Measurements from ENCODE around the gene ABCF3. TPM values are rescaled to one million over a fixed set of nuclear protein-coding genes. Genes with fewer than 3 reads are reported as not detected.
A peak's percentile ranks its signal among the peaks of the same experiment; 100 is the strongest.

ABCF3 gene
- total RNA-seq, 1 donor from 2014 or later: 75.2 TPM

GRCh38 chr3:184181596-184181995 is 4.4 kb upstream of the ABCF3 start:
- Mint-ChIP-seq H3K27me3 (ENCODE audit: insufficient read depth) (no peaks in the 10 kb centered on the region), H3K4me3 (no peak overlapping the region), H3K4me1 (ENCODE audit: low read depth) (peaks cover 18% of the 10 kb centered on the region), H3K9me3 (no peaks in the 10 kb centered on the region), H3K36me3 (ENCODE audit: low read depth) (peaks cover 54% of the 10 kb centered on the region), H3K27ac (no peak overlapping the region)
- DNase-seq (ENCODE audit: low spot score): no peak
- intact Hi-C loops (cut with micrococcal nuclease): no loop called here

- no peaks in the 10 kb centered on the region for H3K27me3 Mint-ChIP-seq (ENCODE audit: insufficient read depth)
- no peak overlapping the region for H3K27ac Mint-ChIP-seq
- H3K4me1 Mint-ChIP-seq (ENCODE audit: low read depth): peaks cover 25% of the 10 kb centered on the region
- peaks cover 49% of the 10 kb centered on the region for H3K36me3 Mint-ChIP-seq (ENCODE audit: low read depth)
- no peaks in the 10 kb centered on the region for H3K9me3 Mint-ChIP-seq
- DNase-seq (ENCODE audit: low spot score): no peak
- intact Hi-C loops (cut with micrococcal nuclease): loop anchor here (2.0 kb wide), 1 partner anchor 1403 kb away; the partner anchor contains the start of gene SENP2
- H3K4me3 Mint-ChIP-seq: no peak overlapping the region
Observed at GRCh38 chr3:184183679-184184078, 2.3 kb upstream of the ABCF3 start.

GRCh38 chr3:184184546-184185230 is 1.3 kb upstream of the ABCF3 start:
- H3K9me3 Mint-ChIP-seq: no peaks in the 10 kb centered on the region
- peak overlapping the region; percentile 98 for H3K4me3 Mint-ChIP-seq
- peaks cover 48% of the 10 kb centered on the region for H3K36me3 Mint-ChIP-seq (ENCODE audit: low read depth)
- DNase-seq (ENCODE audit: low spot score): no peak
- H3K27me3 Mint-ChIP-seq (ENCODE audit: insufficient read depth): no peaks in the 10 kb centered on the region
- H3K4me1 Mint-ChIP-seq (ENCODE audit: low read depth): peaks cover 25% of the 10 kb centered on the region
- intact Hi-C loops (cut with micrococcal nuclease): loop anchor here (1.0 to 5.0 kb wide), 5 partner anchors 10 to 1402 kb away; partner anchors contain the start of genes AP2M1, DVL3, KLHL24 and PARL
- H3K27ac Mint-ChIP-seq: peak overlapping the region; percentile 84

DNA sequence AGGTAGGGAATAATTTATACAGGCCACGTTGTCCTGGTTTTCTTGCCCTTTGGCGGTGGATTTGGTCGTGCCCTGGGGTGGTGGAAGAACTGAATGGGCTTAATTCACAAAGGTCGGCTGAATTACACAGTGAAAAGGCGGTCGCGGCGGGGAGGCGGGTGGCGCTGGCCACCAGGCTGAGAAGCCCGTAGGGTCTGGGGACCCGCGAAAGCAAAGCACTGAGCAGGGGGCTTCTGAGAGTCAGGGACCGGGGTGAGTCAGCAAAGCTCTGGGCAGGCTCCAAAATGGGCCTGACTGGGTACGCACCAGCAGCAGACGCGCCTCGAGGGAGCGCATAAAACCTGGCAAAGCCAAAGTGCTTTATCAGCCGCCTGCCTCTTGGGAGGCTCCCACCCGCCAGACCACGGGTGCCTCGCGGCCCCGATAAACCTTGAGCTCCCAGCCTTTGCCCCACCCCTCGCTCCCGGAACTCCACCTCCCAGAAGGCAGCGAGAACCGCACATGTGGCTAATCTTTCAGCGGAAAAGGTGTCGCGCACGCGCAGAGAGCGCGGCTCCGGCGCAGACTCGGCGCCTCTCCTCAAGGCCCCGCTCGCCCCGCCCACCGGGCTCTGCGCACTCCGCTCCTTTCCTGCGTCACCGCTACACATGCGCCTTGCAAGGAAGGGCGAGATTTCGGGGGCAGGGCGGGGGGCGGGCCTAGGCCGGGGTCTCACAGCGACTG is 377 bp upstream of the ABCF3 start:
- peak; percentile 99 for DNase-seq (ENCODE audit: low spot score)
- Mint-ChIP-seq H3K27me3 (ENCODE audit: insufficient read depth) (no peaks in the 10 kb centered on the region), H3K4me1 (ENCODE audit: low read depth) (peaks cover 25% of the 10 kb centered on the region), H3K9me3 (no peaks in the 10 kb centered on the region), H3K27ac (peak overlapping the region; percentile 89), H3K4me3 (peak overlapping the region; percentile 98), H3K36me3 (ENCODE audit: low read depth) (peaks cover 47% of the 10 kb centered on the region)
- intact Hi-C loops (cut with micrococcal nuclease): loop anchor here (1.0 to 5.0 kb wide), 12 partner anchors 11 to 1401 kb away; partner anchors contain the start of genes ABCC5, AP2M1, DVL3 and EEF1AKMT4

- peak overlapping the region; percentile 89 for H3K27ac Mint-ChIP-seq
- peak overlapping the region; percentile 98 for H3K4me3 Mint-ChIP-seq
- intact Hi-C loops (cut with micrococcal nuclease): loop anchor here (1.0 to 5.0 kb wide), 9 partner anchors 52 to 1088 kb away; partner anchors contain the start of genes ABCC5, EEF1AKMT4, EIF2B5 and EIF4G1
- DNase-seq (ENCODE audit: low spot score): no peak
- H3K27me3 Mint-ChIP-seq (ENCODE audit: insufficient read depth): no peaks in the 10 kb centered on the region
- no peaks in the 10 kb centered on the region for H3K9me3 Mint-ChIP-seq
- H3K4me1 Mint-ChIP-seq (ENCODE audit: low read depth): peaks cover 25% of the 10 kb centered on the region
- H3K36me3 Mint-ChIP-seq (ENCODE audit: low read depth): peaks cover 37% of the 10 kb centered on the region
Observed at GRCh38 chr3:184186902-184187207, 856 bp downstream of the ABCF3 start.

DNA sequence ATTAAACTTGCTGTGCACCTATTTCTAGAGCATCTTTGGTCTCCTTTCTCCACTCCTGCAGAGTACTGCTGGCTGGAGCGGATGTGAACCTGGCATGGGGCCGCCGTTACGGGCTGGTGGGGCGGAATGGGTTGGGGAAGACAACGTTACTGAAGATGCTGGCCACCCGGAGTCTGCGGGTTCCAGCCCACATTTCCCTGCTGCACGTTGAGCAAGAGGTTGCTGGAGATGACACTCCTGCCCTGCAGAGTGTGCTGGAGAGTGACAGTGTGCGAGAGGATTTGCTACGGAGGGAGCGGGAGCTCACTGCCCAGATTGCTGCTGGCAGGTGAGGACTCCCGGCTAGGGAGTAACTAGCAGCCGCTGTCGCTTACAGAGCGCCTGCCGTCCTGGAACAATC is 2.1 kb downstream of the ABCF3 start:
- peak overlapping the region; percentile 4 for H3K4me3 Mint-ChIP-seq
- intact Hi-C loops (cut with micrococcal nuclease): loop anchor here (5.0 kb wide), 2 partner anchors 306 to 551 kb away; partner anchors contain the start of genes KLHL24 and PARL
- peaks cover 44% of the 10 kb centered on the region for H3K36me3 Mint-ChIP-seq (ENCODE audit: low read depth)
- peaks cover 25% of the 10 kb centered on the region for H3K4me1 Mint-ChIP-seq (ENCODE audit: low read depth)
- DNase-seq (ENCODE audit: low spot score): no peak
- H3K9me3 Mint-ChIP-seq: no peaks in the 10 kb centered on the region
- no peaks in the 10 kb centered on the region for H3K27me3 Mint-ChIP-seq (ENCODE audit: insufficient read depth)
- no peak overlapping the region for H3K27ac Mint-ChIP-seq

DNA sequence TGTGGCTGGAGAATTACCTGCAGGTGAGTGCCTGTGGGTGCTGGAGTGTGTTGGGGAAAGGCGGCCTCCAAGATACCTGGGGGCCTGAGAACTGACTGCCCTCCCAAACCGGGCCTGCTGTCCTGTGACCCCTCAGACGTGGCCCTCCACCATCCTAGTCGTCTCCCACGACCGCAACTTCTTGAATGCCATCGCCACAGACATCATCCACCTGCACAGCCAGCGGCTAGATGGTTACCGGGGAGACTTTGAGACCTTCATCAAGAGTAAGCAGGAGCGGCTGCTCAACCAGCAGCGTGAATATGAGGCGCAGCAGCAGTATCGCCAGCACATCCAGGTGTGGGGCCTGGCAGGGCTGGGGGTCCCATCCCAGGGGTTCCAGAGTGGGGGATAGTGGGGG is 3.4 kb downstream of the ABCF3 start:
- H3K4me3 Mint-ChIP-seq: no peak overlapping the region
- no peak for DNase-seq (ENCODE audit: low spot score)
- intact Hi-C loops (cut with micrococcal nuclease): loop anchor here (5.0 kb wide), 2 partner anchors 307 to 552 kb away; partner anchors contain the start of genes KLHL24 and PARL
- peaks cover 25% of the 10 kb centered on the region for H3K4me1 Mint-ChIP-seq (ENCODE audit: low read depth)
- peaks cover 49% of the 10 kb centered on the region for H3K36me3 Mint-ChIP-seq (ENCODE audit: low read depth)
- H3K27me3 Mint-ChIP-seq (ENCODE audit: insufficient read depth): no peaks in the 10 kb centered on the region
- no peaks in the 10 kb centered on the region for H3K9me3 Mint-ChIP-seq
- H3K27ac Mint-ChIP-seq: no peak overlapping the region

- Mint-ChIP-seq H3K27ac (no peak overlapping the region), H3K27me3 (ENCODE audit: insufficient read depth) (no peaks in the 10 kb centered on the region), H3K4me1 (ENCODE audit: low read depth) (no peaks in the 10 kb centered on the region), H3K4me3 (no peak overlapping the region), H3K36me3 (ENCODE audit: low read depth) (peaks cover 42% of the 10 kb centered on the region), H3K9me3 (no peaks in the 10 kb centered on the region)
- intact Hi-C loops (cut with micrococcal nuclease): no loop called here
- no peak for DNase-seq (ENCODE audit: low spot score)
Observed at GRCh38 chr3:184192889-184193288, 6.9 kb downstream of the ABCF3 start.

DNA sequence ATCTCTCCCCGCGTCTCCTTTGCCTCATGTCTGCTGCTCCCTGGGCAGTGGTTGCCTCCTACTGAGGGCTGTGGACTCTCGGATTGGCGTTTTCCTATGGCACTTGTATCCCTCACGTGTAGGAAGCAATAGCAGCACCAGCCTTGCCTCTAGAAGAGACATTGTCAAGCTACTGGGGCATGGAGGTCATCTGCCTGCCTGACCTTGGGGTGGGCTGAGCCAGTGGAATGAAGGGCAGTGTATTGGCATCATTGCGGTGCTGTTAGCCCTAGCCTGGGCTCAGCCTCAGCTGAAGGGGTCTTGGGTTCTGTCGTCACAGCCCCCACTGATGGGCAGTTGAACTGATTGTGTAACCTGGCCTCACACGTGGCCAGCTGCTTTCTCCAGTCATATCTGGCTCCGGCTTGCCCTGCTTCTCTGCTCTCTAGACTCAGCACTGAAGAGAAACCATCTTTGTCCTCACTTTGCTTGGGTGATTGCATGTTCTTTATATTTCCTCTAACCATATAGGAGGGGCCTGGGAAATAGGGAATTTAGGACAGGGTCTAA is 8.1 kb downstream of the ABCF3 start:
- no peak overlapping the region for H3K4me3 Mint-ChIP-seq
- DNase-seq (ENCODE audit: low spot score): no peak
- intact Hi-C loops (cut with micrococcal nuclease): no loop called here
- H3K4me1 Mint-ChIP-seq (ENCODE audit: low read depth): no peaks in the 10 kb centered on the region
- no peaks in the 10 kb centered on the region for H3K27me3 Mint-ChIP-seq (ENCODE audit: insufficient read depth)
- H3K36me3 Mint-ChIP-seq (ENCODE audit: low read depth): peaks cover 38% of the 10 kb centered on the region
- H3K27ac Mint-ChIP-seq: no peak overlapping the region
- no peaks in the 10 kb centered on the region for H3K9me3 Mint-ChIP-seq

GRCh38 chr3:184196536-184196935 is 10.5 kb downstream of the ABCF3 start:
- intact Hi-C loops (cut with micrococcal nuclease): no loop called here
- Mint-ChIP-seq H3K4me1 (ENCODE audit: low read depth) (no peaks in the 10 kb centered on the region), H3K36me3 (ENCODE audit: low read depth) (peaks cover 25% of the 10 kb centered on the region), H3K4me3 (no peak overlapping the region), H3K9me3 (no peaks in the 10 kb centered on the region), H3K27me3 (ENCODE audit: insufficient read depth) (no peaks in the 10 kb centered on the region), H3K27ac (no peak overlapping the region)
- DNase-seq (ENCODE audit: low spot score): no peak

DNA sequence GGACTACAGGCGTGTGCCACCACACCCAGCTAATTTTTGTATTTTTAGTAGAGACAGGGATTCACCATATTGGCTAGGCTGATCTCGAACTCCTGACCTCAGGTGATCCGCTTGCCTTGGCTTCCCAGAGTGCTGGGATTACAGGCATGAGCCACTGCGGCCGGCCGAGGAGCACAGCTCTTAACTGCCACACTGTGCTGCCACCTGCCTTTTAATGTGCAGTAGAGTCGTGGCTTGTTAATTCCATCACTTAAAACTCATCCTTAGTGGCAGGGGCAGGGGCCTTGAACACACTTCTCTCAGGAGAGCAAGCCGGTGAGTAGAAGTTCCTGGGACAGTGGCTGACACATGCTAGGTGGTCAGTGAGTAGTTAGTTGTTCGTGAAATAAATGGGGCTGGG is 12.5 kb downstream of the ABCF3 start:
- H3K36me3 Mint-ChIP-seq (ENCODE audit: low read depth): peaks cover 13% of the 10 kb centered on the region
- no peak overlapping the region for H3K27ac Mint-ChIP-seq
- no peaks in the 10 kb centered on the region for H3K9me3 Mint-ChIP-seq
- no peak for DNase-seq (ENCODE audit: low spot score)
- intact Hi-C loops (cut with micrococcal nuclease): no loop called here
- H3K4me3 Mint-ChIP-seq: no peak overlapping the region
- no peaks in the 10 kb centered on the region for H3K27me3 Mint-ChIP-seq (ENCODE audit: insufficient read depth)
- no peaks in the 10 kb centered on the region for H3K4me1 Mint-ChIP-seq (ENCODE audit: low read depth)

DNA sequence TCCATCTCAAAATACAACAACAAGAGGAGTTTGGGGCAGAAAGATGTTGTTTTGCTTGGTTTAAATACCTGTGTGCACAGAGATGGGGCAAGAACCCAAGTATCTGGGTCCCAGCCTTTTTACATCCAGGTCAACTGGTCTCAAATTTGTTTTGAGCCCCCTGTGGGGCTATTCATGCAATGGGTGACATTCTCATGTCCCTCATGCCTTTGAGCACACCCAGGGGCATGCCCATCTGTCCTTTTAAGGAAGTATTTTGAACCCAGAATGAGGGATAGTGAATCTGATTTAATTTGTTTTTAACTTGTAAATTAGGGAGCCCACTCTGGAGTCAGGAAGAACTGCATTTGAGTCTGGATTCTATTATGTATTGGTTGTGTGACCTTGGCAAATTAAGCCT is 14.8 kb downstream of the ABCF3 start:
- H3K27me3 Mint-ChIP-seq (ENCODE audit: insufficient read depth): peaks cover 2% of the 10 kb centered on the region
- no peak overlapping the region for H3K27ac Mint-ChIP-seq
- no peaks in the 10 kb centered on the region for H3K4me1 Mint-ChIP-seq (ENCODE audit: low read depth)
- no peak for DNase-seq (ENCODE audit: low spot score)
- H3K4me3 Mint-ChIP-seq: no peak overlapping the region
- intact Hi-C loops (cut with micrococcal nuclease): no loop called here
- H3K9me3 Mint-ChIP-seq: no peaks in the 10 kb centered on the region
- H3K36me3 Mint-ChIP-seq (ENCODE audit: low read depth): peaks cover 2% of the 10 kb centered on the region

GRCh38 chr3:184203526-184203925 is 17.5 kb downstream of the ABCF3 start:
- DNase-seq (ENCODE audit: low spot score): no peak
- Mint-ChIP-seq H3K27ac (no peak overlapping the region), H3K4me3 (no peak overlapping the region), H3K9me3 (no peaks in the 10 kb centered on the region), H3K4me1 (ENCODE audit: low read depth) (no peaks in the 10 kb centered on the region), H3K27me3 (ENCODE audit: insufficient read depth) (peaks cover 13% of the 10 kb centered on the region), H3K36me3 (ENCODE audit: low read depth) (no peaks in the 10 kb centered on the region)
- intact Hi-C loops (cut with micrococcal nuclease): no loop called here
